HL-60 (cell line): ENCODE results near the gene ANXA2.

Experiments
- DNase-seq, 2 experiments: peaks; one replicate each; pipeline ENCODE4 v3.0.0-alpha.2; 2010 to 2020; ENCODE audit warnings: low read depth in 1 of 2, low spot score in 1 of 2
- H3K27ac ChIP-seq: fragments of 250-450 bp; sonication (Bioruptor Pico); replicated peaks from 2 replicates; pipeline ENCODE4 v1.5.1; 2020; ENCODE audit warnings: mild to moderate bottlenecking, moderate library complexity
- H3K27me3 ChIP-seq: fragments of 250-450 bp; sonication (Bioruptor Pico); 2 replicates; pipeline ENCODE4 v1.5.1; 2021; ENCODE audit warnings: mild to moderate bottlenecking, moderate library complexity; ENCODE audit not compliant: insufficient read depth, poor library complexity, severe bottlenecking
- H3K4me3 ChIP-seq: replicated peaks from 2 replicates; pipeline ENCODE4 v1.5.1; 2011; ENCODE audit warnings: mild to moderate bottlenecking, control low read depth, low read length; ENCODE audit not compliant: insufficient read depth
- CTCF ChIP-seq: IDR thresholded peaks from one replicate; pipeline ENCODE4 v1.5.1; 2011; ENCODE audit warnings: low read length, control low read depth, inconsistent platforms; ENCODE audit not compliant: insufficient read depth
- GABPA ChIP-seq: IDR thresholded peaks from 2 replicates; pipeline ENCODE4 v1.6.1; 2012; ENCODE audit warnings: low read depth
- POLR2AphosphoS5 ChIP-seq: IDR thresholded peaks from 2 replicates; pipeline ENCODE4 v1.6.1; 2012; ENCODE audit warnings: low read depth
- SPI1 ChIP-seq: IDR thresholded peaks from 2 replicates; pipeline ENCODE4 v1.6.1; 2012; ENCODE audit warnings: low read depth, mild to moderate bottlenecking, borderline replicate concordance
- TF ChIP-seq, protein P1 (sequence below): IDR thresholded peaks from 2 replicates; pipeline ENCODE4 v1.6.1; 2012; ENCODE audit warnings: low read depth; ENCODE audit not compliant: insufficient replicate concordance

Gene ANXA2

GRCh38 chr15:60428935-60429334, 31.1 kb upstream of the ANXA2 start:
- no peaks in the 10 kb centered on the region for H3K27me3 ChIP-seq
- TF ChIP-seq, protein P1, sequence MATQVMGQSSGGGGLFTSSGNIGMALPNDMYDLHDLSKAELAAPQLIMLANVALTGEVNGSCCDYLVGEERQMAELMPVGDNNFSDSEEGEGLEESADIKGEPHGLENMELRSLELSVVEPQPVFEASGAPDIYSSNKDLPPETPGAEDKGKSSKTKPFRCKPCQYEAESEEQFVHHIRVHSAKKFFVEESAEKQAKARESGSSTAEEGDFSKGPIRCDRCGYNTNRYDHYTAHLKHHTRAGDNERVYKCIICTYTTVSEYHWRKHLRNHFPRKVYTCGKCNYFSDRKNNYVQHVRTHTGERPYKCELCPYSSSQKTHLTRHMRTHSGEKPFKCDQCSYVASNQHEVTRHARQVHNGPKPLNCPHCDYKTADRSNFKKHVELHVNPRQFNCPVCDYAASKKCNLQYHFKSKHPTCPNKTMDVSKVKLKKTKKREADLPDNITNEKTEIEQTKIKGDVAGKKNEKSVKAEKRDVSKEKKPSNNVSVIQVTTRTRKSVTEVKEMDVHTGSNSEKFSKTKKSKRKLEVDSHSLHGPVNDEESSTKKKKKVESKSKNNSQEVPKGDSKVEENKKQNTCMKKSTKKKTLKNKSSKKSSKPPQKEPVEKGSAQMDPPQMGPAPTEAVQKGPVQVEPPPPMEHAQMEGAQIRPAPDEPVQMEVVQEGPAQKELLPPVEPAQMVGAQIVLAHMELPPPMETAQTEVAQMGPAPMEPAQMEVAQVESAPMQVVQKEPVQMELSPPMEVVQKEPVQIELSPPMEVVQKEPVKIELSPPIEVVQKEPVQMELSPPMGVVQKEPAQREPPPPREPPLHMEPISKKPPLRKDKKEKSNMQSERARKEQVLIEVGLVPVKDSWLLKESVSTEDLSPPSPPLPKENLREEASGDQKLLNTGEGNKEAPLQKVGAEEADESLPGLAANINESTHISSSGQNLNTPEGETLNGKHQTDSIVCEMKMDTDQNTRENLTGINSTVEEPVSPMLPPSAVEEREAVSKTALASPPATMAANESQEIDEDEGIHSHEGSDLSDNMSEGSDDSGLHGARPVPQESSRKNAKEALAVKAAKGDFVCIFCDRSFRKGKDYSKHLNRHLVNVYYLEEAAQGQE = no peak
- H3K4me3 ChIP-seq = no peak overlapping the region
- DNase-seq = no peak
- H3K27ac ChIP-seq = no peak overlapping the region

DNA sequence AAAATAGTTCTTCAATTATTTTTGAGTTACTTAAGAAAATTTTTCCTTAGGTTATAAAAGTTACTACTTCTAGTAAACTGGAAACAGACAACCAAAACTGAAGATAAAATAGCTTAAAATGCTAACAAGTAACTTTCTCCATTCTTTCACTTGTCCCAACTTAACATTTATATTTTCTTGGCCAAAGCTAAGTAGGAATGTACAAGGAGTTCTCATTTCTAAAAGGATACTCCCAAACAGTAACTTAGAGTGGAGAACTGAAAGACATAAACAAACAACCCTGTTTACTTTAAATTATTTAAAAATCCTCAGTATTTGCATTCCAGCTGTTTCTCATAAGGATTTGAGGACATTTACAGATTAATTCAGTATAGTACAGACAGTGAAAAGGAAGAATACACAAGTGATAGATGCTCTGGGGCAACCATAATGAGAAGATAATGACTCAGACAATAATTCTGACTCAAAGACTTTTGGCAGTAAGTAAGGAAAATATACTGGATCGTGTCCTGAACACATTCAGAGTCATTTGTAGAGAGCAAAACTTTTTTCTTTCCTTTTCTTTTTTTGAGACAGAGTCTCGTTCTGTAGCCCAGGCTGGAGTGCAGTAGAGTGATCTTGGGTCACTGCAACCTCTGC, 29.2 kb upstream of the ANXA2 start:
- H3K4me3 ChIP-seq = no peak overlapping the region
- H3K27me3 ChIP-seq = no peaks in the 10 kb centered on the region
- no peak for DNase-seq
- TF ChIP-seq SPI1 = no peak
- TF ChIP-seq POLR2AphosphoS5 = no peak
- TF ChIP-seq, protein P1 = no peak
- TF ChIP-seq CTCF = no peak
- no peak overlapping the region for H3K27ac ChIP-seq

DNA sequence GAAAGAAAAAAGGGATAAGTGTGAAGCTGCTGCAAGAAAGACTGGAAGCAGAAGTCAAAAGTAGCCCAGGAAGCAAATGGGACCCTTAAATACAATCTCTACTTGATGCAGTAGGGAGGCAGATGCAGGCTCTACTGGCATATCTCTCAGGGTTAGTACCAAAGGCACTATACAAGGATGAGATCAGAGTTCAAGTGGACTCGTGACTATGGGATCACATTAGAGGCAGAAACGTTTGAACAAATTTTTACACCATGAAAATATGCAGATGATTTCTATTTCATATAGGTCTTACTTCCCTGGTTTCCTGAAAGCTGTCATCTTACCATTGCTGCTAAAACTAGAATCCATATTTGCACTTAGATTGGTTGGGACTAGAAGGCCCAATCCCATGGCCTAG, 27.7 kb upstream of the ANXA2 start:
- H3K27me3 ChIP-seq = no peaks in the 10 kb centered on the region
- no peak overlapping the region for H3K4me3 ChIP-seq
- no peak for DNase-seq
- TF ChIP-seq SPI1 (no peak), POLR2AphosphoS5 (no peak), GABPA (no peak), CTCF (no peak)
- TF ChIP-seq, protein P1 = no peak
- no peak overlapping the region for H3K27ac ChIP-seq

- no peak overlapping the region for H3K4me3 ChIP-seq
- no peaks in the 10 kb centered on the region for H3K27me3 ChIP-seq
- no peak overlapping the region for H3K27ac ChIP-seq
- DNase-seq = no peak
- TF ChIP-seq CTCF (no peak), GABPA (no peak), POLR2AphosphoS5 (no peak), SPI1 (no peak)
- TF ChIP-seq, protein P1 = no peak
These were observed 26.2 kb upstream of the ANXA2 start for GRCh38 chr15:60424006-60424405.
